ENCODE measurements around the gene IFNGR2.

DNA sequence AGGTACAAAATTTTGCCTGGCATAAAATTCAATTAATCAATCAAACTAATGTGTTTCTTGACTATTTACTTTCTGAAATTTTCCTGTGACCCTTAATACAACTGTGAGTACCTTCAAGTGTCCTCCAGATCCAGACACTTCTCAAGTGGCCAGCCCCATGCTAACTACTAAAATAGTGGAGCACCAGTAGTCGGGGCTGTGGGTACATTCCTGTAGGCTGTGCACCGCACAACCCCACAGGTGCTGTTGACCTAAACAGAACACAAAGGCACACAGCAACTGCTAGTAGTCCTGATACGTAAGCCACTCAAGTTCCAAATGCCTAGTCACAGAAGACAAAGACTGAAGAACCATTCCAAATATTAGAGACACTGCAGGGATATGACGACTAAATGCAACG, 40.0 kb downstream of the IFNGR2 start:
- TF ChIP-seq, protein P1, sequence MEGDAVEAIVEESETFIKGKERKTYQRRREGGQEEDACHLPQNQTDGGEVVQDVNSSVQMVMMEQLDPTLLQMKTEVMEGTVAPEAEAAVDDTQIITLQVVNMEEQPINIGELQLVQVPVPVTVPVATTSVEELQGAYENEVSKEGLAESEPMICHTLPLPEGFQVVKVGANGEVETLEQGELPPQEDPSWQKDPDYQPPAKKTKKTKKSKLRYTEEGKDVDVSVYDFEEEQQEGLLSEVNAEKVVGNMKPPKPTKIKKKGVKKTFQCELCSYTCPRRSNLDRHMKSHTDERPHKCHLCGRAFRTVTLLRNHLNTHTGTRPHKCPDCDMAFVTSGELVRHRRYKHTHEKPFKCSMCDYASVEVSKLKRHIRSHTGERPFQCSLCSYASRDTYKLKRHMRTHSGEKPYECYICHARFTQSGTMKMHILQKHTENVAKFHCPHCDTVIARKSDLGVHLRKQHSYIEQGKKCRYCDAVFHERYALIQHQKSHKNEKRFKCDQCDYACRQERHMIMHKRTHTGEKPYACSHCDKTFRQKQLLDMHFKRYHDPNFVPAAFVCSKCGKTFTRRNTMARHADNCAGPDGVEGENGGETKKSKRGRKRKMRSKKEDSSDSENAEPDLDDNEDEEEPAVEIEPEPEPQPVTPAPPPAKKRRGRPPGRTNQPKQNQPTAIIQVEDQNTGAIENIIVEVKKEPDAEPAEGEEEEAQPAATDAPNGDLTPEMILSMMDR (IDR thresholded peaks at IDR 0.05): no peak
- TF ChIP-seq EP300 (IDR thresholded peaks at IDR 0.05): no peak

All from ovary (tissue), 3 donors.